GM12874 (cell line): ENCODE data around the gene SECISBP2L.

Experiments used
- CTCF ChIP-seq: IDR thresholded peaks from 2 replicates; pipeline ENCODE4 v1.5.1; 2011; ENCODE audit warnings: low read depth, mild to moderate bottlenecking, control low read depth, low read length, moderate library complexity; ENCODE audit not compliant: insufficient read depth

Gene SECISBP2L

GRCh38 chr15:48989170-48989569 is 57.1 kb downstream of the SECISBP2L start:
- TF ChIP-seq CTCF: no peak

- no peak for TF ChIP-seq CTCF
Measured at GRCh38 chr15:48987142-48987541, 59.1 kb downstream of the SECISBP2L start.

- no peak for TF ChIP-seq CTCF
Measured at GRCh38 chr15:48986240-48986639, 60.0 kb downstream of the SECISBP2L start.

- no peak for TF ChIP-seq CTCF
Measured at GRCh38 chr15:48985516-48985915, 60.7 kb downstream of the SECISBP2L start.

- no peak for TF ChIP-seq CTCF
Measured at GRCh38 chr15:48984811-48985352, 61.4 kb downstream of the SECISBP2L start.

GRCh38 chr15:48984021-48984710 is 62.1 kb downstream of the SECISBP2L start:
- TF ChIP-seq CTCF: no peak

GRCh38 chr15:48983300-48983699 is 62.9 kb downstream of the SECISBP2L start:
- TF ChIP-seq CTCF: no peak
